Naive thymus-derived CD4-positive, alpha-beta T cell (primary cell): ENCODE data around the gene OCA2. TPM values are rescaled to one million over a fixed set of nuclear protein-coding genes. Genes with fewer than 3 reads are reported as not detected.

Experiments used
- ATAC-seq: fragments of 150-1000 bp; cut with Tn5 transposase; 2 replicates; pipeline ENCODE4 v1.10.0; 2021; ENCODE audit warnings: mild to moderate bottlenecking, moderate library complexity
- CTCF ChIA-PET: fragments of 350-600 bp; sonication (Branson Sonifier 250); formaldehyde crosslinking; loops from one replicate; lab custom pipeline; 2021; ENCODE audit warnings: antibody characterized with exemption; lab: Charles Lee
- POLR2A ChIA-PET: fragments of 350-600 bp; sonication (Branson Sonifier 250); formaldehyde crosslinking; loops from one replicate; lab custom pipeline; 2021; ENCODE audit warnings: antibody characterized with exemption, inconsistent platforms; lab: Charles Lee
- DNase-seq, 9 donors: peaks; one replicate each; pipeline versions ENCODE4 v3.0.0 to v3.0.0-alpha.2; 2020 to 2022; ENCODE audit warnings: mixed read lengths in 1 of 9
- H3K27ac ChIP-seq: one replicate; pipeline ENCODE4 v1.7.0; 2013; ENCODE audit warnings: mild to moderate bottlenecking, low read depth, low read length, moderate library complexity
- H3K27me3 ChIP-seq, 2 donors: one replicate each; pipeline ENCODE4 v1.7.0; 2013; ENCODE audit warnings: low read length in 2 of 2, mild to moderate bottlenecking in 2 of 2, moderate library complexity in 2 of 2; ENCODE audit not compliant: control insufficient read depth in 2 of 2, insufficient read depth in 2 of 2
- H3K36me3 ChIP-seq, 3 experiments: 1 replicate in 2 of 3; 2 replicates in 1 of 3; pipeline ENCODE4 v1.7.0; 2013; ENCODE audit warnings: low read length in 3 of 3, mild to moderate bottlenecking in 3 of 3, moderate library complexity in 1 of 3; ENCODE audit not compliant: insufficient read depth in 3 of 3, control insufficient read depth in 2 of 3
- H3K4me1 ChIP-seq, 2 donors: one replicate each; pipeline ENCODE4 v1.7.0; 2013; ENCODE audit warnings: low read length in 2 of 2, mild to moderate bottlenecking in 2 of 2, moderate library complexity in 1 of 2; ENCODE audit not compliant: control insufficient read depth in 2 of 2, insufficient read depth in 2 of 2
- H3K4me3 ChIP-seq: 2 replicates; pipeline ENCODE4 v1.7.0; 2013; ENCODE audit warnings: mild to moderate bottlenecking, low read length
- H3K9me3 ChIP-seq, 3 experiments: 1 replicate in 2 of 3; 2 replicates in 1 of 3; pipeline ENCODE4 v1.7.0; 2013; ENCODE audit warnings: low read length in 3 of 3; ENCODE audit not compliant: control insufficient read depth in 2 of 3
- H3K27ac Mint-ChIP-seq, 9 donors: one replicate each; pipeline ENCODE4 v1.8.0; 2020 to 2022; ENCODE audit warnings: mixed read lengths in 9 of 9, mild to moderate bottlenecking in 8 of 9, moderate library complexity in 5 of 9, inconsistent platforms in 2 of 9
- H3K27me3 Mint-ChIP-seq, 5 donors: one replicate each; pipeline ENCODE4 v1.8.0; 2021 to 2022; ENCODE audit warnings: mixed read lengths in 5 of 5, mild to moderate bottlenecking in 1 of 5
- H3K36me3 Mint-ChIP-seq, 5 donors: one replicate each; pipeline ENCODE4 v1.8.0; 2020 to 2022; ENCODE audit warnings: mixed read lengths in 5 of 5, mild to moderate bottlenecking in 3 of 5, inconsistent platforms in 1 of 5
- H3K4me1 Mint-ChIP-seq, 7 donors: one replicate each; pipeline ENCODE4 v1.8.0; 2020 to 2022; ENCODE audit warnings: mixed read lengths in 7 of 7, mild to moderate bottlenecking in 3 of 7, inconsistent platforms in 1 of 7
- H3K4me3 Mint-ChIP-seq, 10 donors: one replicate each; pipeline ENCODE4 v1.8.0; 2020 to 2022; ENCODE audit warnings: mild to moderate bottlenecking in 10 of 10, mixed read lengths in 10 of 10, moderate library complexity in 6 of 10, inconsistent platforms in 2 of 10
- H3K9me3 Mint-ChIP-seq, 11 donors: one replicate each; pipeline ENCODE4 v1.8.0; 2020 to 2022; ENCODE audit warnings: mixed read lengths in 11 of 11, mild to moderate bottlenecking in 4 of 11, inconsistent platforms in 1 of 11, moderate library complexity in 1 of 11
- intact Hi-C, 2 donors: fragments of 100-400 bp; cut with micrococcal nuclease; formaldehyde crosslinking; loops; one replicate each; pipeline ENCODE4 v1.15.1; 2023
- polyA plus RNA-seq, 2 donors: library from polyadenylated mRNA; unstranded; fragments of 300-500 nt; fragmentation: Illumina TruSeq; gene quantifications; one replicate each; pipeline ENCODE4 v1.2.3, GENCODE V29; 2021
- total RNA-seq, 6 experiments: library from RNA in 5 of 6; stranded (reverse) in 5 of 6; gene quantifications; 1 replicate in 5 of 6; 2 replicates in 1 of 6; pipeline ENCODE4 v1.2.3 and lab custom pipeline; 2021 to 2026

Gene OCA2
- total and polyA plus RNA-seq, 7 experiments from 2014 or later, result not detected

DNA sequence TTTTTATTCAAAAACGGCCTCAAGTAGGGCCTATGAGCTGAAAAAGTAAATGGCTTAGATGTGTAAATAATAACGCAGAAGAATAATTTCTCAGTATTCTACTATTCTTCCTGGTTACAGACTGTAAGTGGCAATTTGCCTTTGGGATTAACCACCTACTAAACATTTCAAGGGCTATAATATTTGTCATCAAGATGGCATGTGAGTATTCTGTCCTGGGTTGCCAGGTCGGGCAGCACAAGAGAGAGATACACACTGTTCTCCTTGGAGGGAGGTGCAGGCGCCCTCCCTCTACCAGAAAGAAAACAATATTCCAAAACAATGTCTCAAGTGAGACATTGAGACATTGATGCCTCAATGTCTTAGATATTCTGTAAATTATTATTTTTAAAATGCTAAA is 278.4 kb downstream of the OCA2 start:
- DNase-seq, result no peak
- Histone ChIP-seq H3K9me3 (peaks cover 0 to 4% (median 0%) of the 10 kb centered on the region in 3 experiments), H3K27me3 (no peaks in the 10 kb centered on the region), H3K4me1 (no peaks in the 10 kb centered on the region), H3K36me3 (no peaks in the 10 kb centered on the region), H3K4me3 (no peak overlapping the region), H3K27ac (no peak overlapping the region)
- no peak overlapping the region for H3K27ac Mint-ChIP-seq
- no peak for ATAC-seq
- H3K4me1 Mint-ChIP-seq, result no peaks in the 10 kb centered on the region
- ChIA-PET POLR2A (no interaction called here), CTCF (no interaction called here)
- no peaks in the 10 kb centered on the region for H3K27me3 Mint-ChIP-seq
- no peaks in the 10 kb centered on the region for H3K36me3 Mint-ChIP-seq
- intact Hi-C loops, result no loop called here
- peaks cover 0 to 26% (median 9%) of the 10 kb centered on the region in 11 donors for H3K9me3 Mint-ChIP-seq
- no peak overlapping the region for H3K4me3 Mint-ChIP-seq

DNA sequence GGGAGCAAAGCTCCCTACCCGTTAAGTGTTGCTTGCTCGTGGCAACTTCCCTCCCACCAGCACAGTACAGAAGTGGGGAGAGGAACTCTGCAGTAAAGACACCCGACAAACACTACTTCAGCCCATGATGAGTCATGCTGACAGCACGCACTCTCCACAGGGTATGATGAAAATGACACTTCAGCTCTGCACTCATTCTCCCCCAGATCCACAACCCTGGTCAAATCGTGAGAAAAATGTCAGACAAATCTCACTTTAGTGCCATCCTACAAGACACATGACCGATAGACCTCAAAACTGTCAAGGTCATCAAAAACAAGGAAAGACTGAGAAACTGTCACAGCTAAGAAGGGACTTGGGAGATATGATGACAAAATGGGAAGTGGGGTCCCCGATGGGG is 278.9 kb downstream of the OCA2 start:
- POLR2A ChIA-PET, result no interaction called here
- Histone ChIP-seq H3K9me3 (peaks cover 0 to 4% (median 0%) of the 10 kb centered on the region in 3 experiments), H3K27ac (no peak overlapping the region), H3K4me3 (no peak overlapping the region), H3K27me3 (no peaks in the 10 kb centered on the region), H3K36me3 (no peaks in the 10 kb centered on the region), H3K4me1 (no peaks in the 10 kb centered on the region)
- CTCF ChIA-PET, result no interaction called here
- no peaks in the 10 kb centered on the region for H3K27me3 Mint-ChIP-seq
- no peak overlapping the region for H3K4me3 Mint-ChIP-seq
- no peaks in the 10 kb centered on the region for H3K4me1 Mint-ChIP-seq
- no peak for DNase-seq
- peaks cover 0 to 29% (median 9%) of the 10 kb centered on the region in 11 donors for H3K9me3 Mint-ChIP-seq
- intact Hi-C loops, result no loop called here
- H3K27ac Mint-ChIP-seq, result no peak overlapping the region
- H3K36me3 Mint-ChIP-seq, result no peaks in the 10 kb centered on the region
- ATAC-seq, result no peak

DNA sequence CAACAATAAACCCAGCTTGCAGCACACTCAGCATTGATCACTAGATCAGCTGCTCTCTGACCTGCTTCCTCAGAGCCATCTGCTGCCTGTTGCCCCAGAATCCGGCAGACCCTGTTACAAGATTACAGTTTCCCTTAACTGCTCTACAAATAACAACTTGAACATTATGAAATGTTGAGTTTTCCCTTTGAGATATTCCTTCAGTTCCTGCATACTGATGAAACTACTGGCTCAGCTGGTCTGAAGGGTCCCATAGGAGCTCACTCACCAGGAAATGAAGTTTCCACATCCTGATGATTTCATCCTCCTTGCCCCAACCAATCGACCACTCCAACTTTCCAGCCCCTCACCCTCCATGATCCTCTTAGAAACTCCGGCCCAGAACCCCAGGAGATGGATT is 281.9 kb downstream of the OCA2 start:
- CTCF ChIA-PET, result no interaction called here
- H3K36me3 Mint-ChIP-seq, result no peaks in the 10 kb centered on the region
- Histone ChIP-seq H3K27me3 (no peaks in the 10 kb centered on the region), H3K27ac (no peak overlapping the region), H3K4me1 (no peaks in the 10 kb centered on the region), H3K36me3 (no peaks in the 10 kb centered on the region), H3K4me3 (no peak overlapping the region), H3K9me3 (peaks cover 0 to 4% (median 0%) of the 10 kb centered on the region in 3 experiments)
- H3K27me3 Mint-ChIP-seq, result no peaks in the 10 kb centered on the region
- no peaks in the 10 kb centered on the region for H3K4me1 Mint-ChIP-seq
- DNase-seq (no peak), ATAC-seq (no peak)
- peaks cover 0 to 30% (median 13%) of the 10 kb centered on the region in 11 donors for H3K9me3 Mint-ChIP-seq
- H3K4me3 Mint-ChIP-seq, result no peak overlapping the region
- POLR2A ChIA-PET, result no interaction called here
- no peak overlapping the region for H3K27ac Mint-ChIP-seq
- intact Hi-C loops, result no loop called here

DNA sequence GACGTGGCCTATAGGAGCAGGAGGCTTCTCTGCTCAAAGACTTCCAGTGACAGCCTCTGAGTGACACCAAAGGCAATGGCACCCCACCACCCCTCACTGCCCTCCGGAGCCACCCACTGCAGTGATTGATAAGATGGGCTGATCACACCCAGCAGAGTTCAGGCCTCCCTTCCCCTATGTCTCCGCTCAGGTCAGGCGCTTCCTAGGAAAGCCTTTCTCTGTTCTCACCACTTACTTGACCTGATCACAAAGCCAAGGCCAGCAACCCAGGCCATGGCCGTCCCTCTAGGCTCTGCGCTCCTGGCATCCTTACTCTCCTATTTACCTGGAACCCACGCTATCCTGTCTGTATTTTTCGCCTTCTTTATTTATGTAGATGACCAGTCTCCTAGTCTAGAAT is 282.3 kb downstream of the OCA2 start:
- no peaks in the 10 kb centered on the region for H3K36me3 ChIP-seq
- no peak overlapping the region for H3K27ac ChIP-seq
- H3K9me3 ChIP-seq, result peaks cover 0 to 4% (median 0%) of the 10 kb centered on the region in 3 experiments
- no peaks in the 10 kb centered on the region for H3K27me3 Mint-ChIP-seq
- ChIA-PET CTCF (no interaction called here), POLR2A (no interaction called here)
- H3K9me3 Mint-ChIP-seq, result peaks cover 0 to 30% (median 13%) of the 10 kb centered on the region in 11 donors
- no peak overlapping the region for H3K27ac Mint-ChIP-seq
- H3K4me3 ChIP-seq, result no peak overlapping the region
- H3K36me3 Mint-ChIP-seq, result no peaks in the 10 kb centered on the region
- DNase-seq (no peak), ATAC-seq (no peak)
- intact Hi-C loops, result no loop called here
- no peaks in the 10 kb centered on the region for H3K4me1 ChIP-seq
- no peaks in the 10 kb centered on the region for H3K4me1 Mint-ChIP-seq
- no peaks in the 10 kb centered on the region for H3K27me3 ChIP-seq
- no peak overlapping the region for H3K4me3 Mint-ChIP-seq

DNA sequence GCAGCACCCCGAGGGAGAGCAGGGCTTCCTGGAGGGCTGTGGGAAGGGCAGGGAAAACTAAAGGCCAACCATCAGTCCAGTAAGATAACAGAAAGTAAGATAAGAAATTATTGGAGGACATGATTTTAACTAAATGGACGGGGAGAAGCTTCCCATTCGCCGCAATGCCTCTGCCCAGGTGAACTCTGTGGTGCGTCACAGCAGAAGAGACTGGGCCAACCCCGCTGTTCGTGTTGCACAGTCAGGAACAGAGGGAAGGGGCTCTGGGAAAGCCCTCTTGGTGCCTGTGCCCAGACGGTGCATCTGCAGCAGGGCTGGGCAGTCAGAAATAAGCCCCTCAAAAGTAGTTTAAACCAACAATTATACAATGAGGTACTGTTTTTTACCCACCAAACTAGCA is 284.1 kb downstream of the OCA2 start:
- Histone ChIP-seq H3K4me1 (no peaks in the 10 kb centered on the region), H3K27me3 (no peaks in the 10 kb centered on the region), H3K36me3 (no peaks in the 10 kb centered on the region), H3K9me3 (peaks cover 0 to 4% (median 0%) of the 10 kb centered on the region in 3 experiments), H3K27ac (no peak overlapping the region), H3K4me3 (no peak overlapping the region)
- CTCF ChIA-PET, result no interaction called here
- DNase-seq, result no peak
- Mint-ChIP-seq H3K27me3 (no peaks in the 10 kb centered on the region), H3K4me3 (no peak overlapping the region), H3K27ac (no peak overlapping the region), H3K4me1 (no peaks in the 10 kb centered on the region), H3K9me3 (peaks cover 0 to 33% (median 12%) of the 10 kb centered on the region in 11 donors), H3K36me3 (no peaks in the 10 kb centered on the region)
- intact Hi-C loops, result no loop called here
- POLR2A ChIA-PET, result no interaction called here
- ATAC-seq, result no peak

DNA sequence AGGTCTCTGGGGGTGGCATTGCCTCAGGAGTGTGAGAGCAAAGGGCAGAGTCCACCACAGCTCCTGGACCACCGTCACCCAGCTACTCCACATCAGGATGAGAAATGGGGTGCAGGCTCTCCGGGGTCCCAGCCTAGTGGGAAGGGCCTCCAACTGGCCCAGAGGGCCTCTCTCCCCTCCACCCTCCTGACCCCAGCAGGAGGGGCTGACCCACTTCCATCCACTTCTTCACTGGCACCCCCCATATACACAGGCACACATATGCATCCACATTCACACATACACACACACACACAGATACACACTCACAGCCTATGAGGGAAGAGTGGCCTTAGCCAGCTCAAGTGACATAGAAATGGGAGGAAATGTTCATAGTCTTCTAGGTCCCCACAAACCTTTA is 286.0 kb downstream of the OCA2 start:
- no peak for DNase-seq
- Mint-ChIP-seq H3K4me1 (no peaks in the 10 kb centered on the region), H3K27ac (no peak overlapping the region), H3K9me3 (peaks cover 0 to 19% (median 9%) of the 10 kb centered on the region in 11 donors), H3K4me3 (no peak overlapping the region), H3K27me3 (peaks cover 0 to 4% (median 0%) of the 10 kb centered on the region in 5 donors), H3K36me3 (no peaks in the 10 kb centered on the region)
- Histone ChIP-seq H3K9me3 (peaks cover 0 to 4% (median 0%) of the 10 kb centered on the region in 3 experiments), H3K4me3 (no peak overlapping the region), H3K4me1 (no peaks in the 10 kb centered on the region), H3K27me3 (no peaks in the 10 kb centered on the region), H3K27ac (no peak overlapping the region), H3K36me3 (no peaks in the 10 kb centered on the region)
- intact Hi-C loops, result no loop called here
- POLR2A ChIA-PET, result no interaction called here
- CTCF ChIA-PET, result no interaction called here
- no peak for ATAC-seq

DNA sequence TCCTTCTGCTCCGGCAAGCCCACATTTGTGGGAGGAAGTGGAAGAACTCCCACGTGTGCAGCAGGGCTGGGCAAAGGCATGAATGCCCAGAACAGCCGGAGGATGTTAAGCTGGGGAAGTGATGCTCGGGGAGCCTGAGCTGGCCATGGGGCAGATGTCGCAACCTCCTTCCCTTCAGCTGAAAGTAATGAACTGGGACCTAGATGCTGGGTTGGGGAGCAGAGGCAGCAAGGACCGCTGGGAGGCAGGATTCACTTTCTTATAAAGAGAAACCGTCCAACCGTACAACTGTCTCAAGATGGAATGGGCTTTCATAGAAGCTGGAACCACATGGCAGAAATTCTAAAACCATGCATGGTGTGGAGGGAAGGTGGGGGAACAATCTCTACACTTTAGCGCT is 290.9 kb downstream of the OCA2 start:
- H3K4me3 ChIP-seq, result no peak overlapping the region
- ChIA-PET POLR2A (no interaction called here), CTCF (no interaction called here)
- H3K9me3 ChIP-seq, result no peaks in the 10 kb centered on the region
- H3K27ac ChIP-seq, result no peak overlapping the region
- Mint-ChIP-seq H3K9me3 (peaks cover 0 to 12% (median 3%) of the 10 kb centered on the region in 11 donors), H3K4me1 (no peaks in the 10 kb centered on the region), H3K27me3 (peaks cover 0 to 10% (median 0%) of the 10 kb centered on the region in 5 donors), H3K4me3 (no peak overlapping the region), H3K27ac (no peak overlapping the region), H3K36me3 (no peaks in the 10 kb centered on the region)
- no peak for ATAC-seq
- no peak for DNase-seq
- no peaks in the 10 kb centered on the region for H3K27me3 ChIP-seq
- intact Hi-C loops, result no loop called here
- H3K36me3 ChIP-seq, result no peaks in the 10 kb centered on the region
- no peaks in the 10 kb centered on the region for H3K4me1 ChIP-seq
